CD8-positive, alpha-beta memory T cell (primary cell): ENCODE results near the gene TCF25. TPM values are rescaled to one million over a fixed set of nuclear protein-coding genes. Genes with fewer than 3 reads are reported as not detected.

Experiments used
- CTCF ChIA-PET: fragments of 350-600 bp; sonication (Branson Sonifier 250); formaldehyde crosslinking; loops from one replicate; lab custom pipeline; 2021; ENCODE audit warnings: antibody characterized with exemption; lab: Charles Lee
- POLR2A ChIA-PET: fragments of 350-600 bp; sonication (Branson Sonifier 250); formaldehyde crosslinking; loops from one replicate; lab custom pipeline; 2021; ENCODE audit warnings: antibody characterized with exemption; lab: Charles Lee
- DNase-seq, 5 donors: peaks; one replicate each; pipeline versions ENCODE4 v3.0.0 to v3.0.0-alpha.2; 2020 to 2022; ENCODE audit warnings: mixed read lengths in 1 of 5
- H3K27ac ChIP-seq: one replicate; pipeline ENCODE4 v1.7.0; 2013; ENCODE audit warnings: low read depth, mild to moderate bottlenecking, low read length, moderate library complexity
- H3K27me3 ChIP-seq: 2 replicates; pipeline ENCODE4 v1.7.0; 2013; ENCODE audit warnings: low read length, mild to moderate bottlenecking; ENCODE audit not compliant: insufficient read depth, poor library complexity, severe bottlenecking
- H3K36me3 ChIP-seq: 2 replicates; pipeline ENCODE4 v1.7.0; 2013; ENCODE audit warnings: mild to moderate bottlenecking, low read length, moderate library complexity; ENCODE audit not compliant: insufficient read depth
- H3K4me1 ChIP-seq: 2 replicates; pipeline ENCODE4 v1.7.0; 2013; ENCODE audit warnings: mild to moderate bottlenecking, low read length, moderate library complexity; ENCODE audit not compliant: insufficient read depth
- H3K4me3 ChIP-seq: 2 replicates; pipeline ENCODE4 v1.7.0; 2013; ENCODE audit warnings: mild to moderate bottlenecking, low read length
- H3K9me3 ChIP-seq: 2 replicates; pipeline ENCODE4 v1.7.0; 2013; ENCODE audit warnings: mild to moderate bottlenecking, low read length
- H3K27ac Mint-ChIP-seq, 8 donors: one replicate each; pipeline ENCODE4 v1.8.0; 2020 to 2021; ENCODE audit warnings: mixed read lengths in 8 of 8, mild to moderate bottlenecking in 6 of 8, inconsistent platforms in 3 of 8, moderate library complexity in 3 of 8
- H3K27me3 Mint-ChIP-seq, 2 donors: one replicate each; pipeline ENCODE4 v1.8.0; 2020 to 2021; ENCODE audit warnings: mixed read lengths in 2 of 2, mild to moderate bottlenecking in 1 of 2, moderate library complexity in 1 of 2
- H3K36me3 Mint-ChIP-seq, 3 donors: one replicate each; pipeline ENCODE4 v1.8.0; 2020 to 2021; ENCODE audit warnings: mixed read lengths in 3 of 3, inconsistent platforms in 1 of 3, mild to moderate bottlenecking in 1 of 3
- H3K4me1 Mint-ChIP-seq, 3 donors: one replicate each; pipeline ENCODE4 v1.8.0; 2020 to 2021; ENCODE audit warnings: mixed read lengths in 3 of 3, inconsistent platforms in 1 of 3, mild to moderate bottlenecking in 1 of 3
- H3K4me3 Mint-ChIP-seq, 7 donors: one replicate each; pipeline ENCODE4 v1.8.0; 2020 to 2021; ENCODE audit warnings: mixed read lengths in 7 of 7, mild to moderate bottlenecking in 6 of 7, moderate library complexity in 4 of 7, inconsistent platforms in 2 of 7
- H3K9me3 Mint-ChIP-seq, 5 donors: one replicate each; pipeline ENCODE4 v1.8.0; 2020 to 2022; ENCODE audit warnings: mixed read lengths in 5 of 5, mild to moderate bottlenecking in 3 of 5, moderate library complexity in 2 of 5, inconsistent platforms in 1 of 5
- polyA plus RNA-seq: library from polyadenylated mRNA; unstranded; fragments of 300-500 nt; fragmentation: Illumina TruSeq; gene quantifications from one replicate; pipeline ENCODE4 v1.2.3, GENCODE V29; 2021
- total RNA-seq, 2 experiments: library from RNA; stranded (reverse); gene quantifications; one replicate each; pipeline ENCODE4 v1.2.3, GENCODE V29; 2021

Gene TCF25
- total and polyA plus RNA-seq, 3 experiments from 2014 or later = 121 to 155 (median 154) TPM

DNA sequence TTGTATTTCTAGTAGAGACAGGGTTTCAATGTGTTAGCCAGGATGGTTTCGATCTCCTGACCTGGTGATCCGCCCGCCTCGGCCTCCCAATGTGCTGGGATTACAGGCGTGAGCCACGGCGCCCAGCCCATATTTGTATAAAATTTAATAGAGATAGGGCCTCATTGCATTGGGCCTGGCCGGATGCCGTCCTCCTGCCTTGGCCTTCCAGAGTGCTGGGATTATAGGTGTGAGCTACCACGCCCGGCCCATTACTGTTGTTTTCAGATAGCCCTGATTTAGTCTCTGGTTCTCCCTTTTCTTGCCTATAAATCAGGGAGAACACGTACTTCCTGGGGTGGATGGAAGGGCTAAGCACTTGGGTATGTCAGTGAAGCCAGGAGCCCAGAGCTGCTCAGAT is 78.7 kb downstream of the TCF25 start:
- no peaks in the 10 kb centered on the region for H3K9me3 ChIP-seq
- ChIA-PET POLR2A (no interaction called here), CTCF (no interaction called here)
- no peak overlapping the region for H3K4me3 Mint-ChIP-seq
- H3K9me3 Mint-ChIP-seq = no peaks in the 10 kb centered on the region
- peaks cover 5 to 8% of the 10 kb centered on the region in 2 donors for H3K27me3 Mint-ChIP-seq
- peaks cover 8 to 17% (median 13%) of the 10 kb centered on the region in 3 donors for H3K4me1 Mint-ChIP-seq
- H3K36me3 Mint-ChIP-seq = peaks cover 0 to 14% (median 3%) of the 10 kb centered on the region in 3 donors
- no peak for DNase-seq
- no peak overlapping the region for H3K27ac Mint-ChIP-seq
- H3K4me3 ChIP-seq = no peak overlapping the region
- no peaks in the 10 kb centered on the region for H3K27me3 ChIP-seq
- H3K27ac ChIP-seq = no peak overlapping the region
- no peaks in the 10 kb centered on the region for H3K36me3 ChIP-seq
- H3K4me1 ChIP-seq = peaks cover 14% of the 10 kb centered on the region

DNA sequence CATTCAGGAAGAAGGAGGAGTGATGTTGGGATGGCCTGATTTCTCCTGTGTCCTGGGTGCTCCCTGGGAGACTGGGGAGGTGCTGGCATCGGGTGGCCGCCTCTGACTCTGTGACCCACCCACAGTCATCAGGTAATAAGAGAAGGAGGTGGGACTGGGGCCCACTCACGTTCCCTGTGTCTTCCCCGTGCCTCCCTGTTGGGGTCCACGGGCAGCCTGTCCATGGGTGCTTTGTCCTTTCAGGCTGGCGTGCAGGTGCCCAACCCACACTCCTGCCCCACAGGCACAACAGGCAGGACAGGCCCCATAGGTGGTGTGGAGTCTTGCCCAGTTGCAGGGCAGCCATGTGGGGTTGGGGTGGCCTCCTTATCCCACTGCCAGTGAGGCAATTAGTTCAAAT is 79.2 kb downstream of the TCF25 start:
- POLR2A ChIA-PET = no interaction called here
- H3K4me1 ChIP-seq = peaks cover 13% of the 10 kb centered on the region

DNA sequence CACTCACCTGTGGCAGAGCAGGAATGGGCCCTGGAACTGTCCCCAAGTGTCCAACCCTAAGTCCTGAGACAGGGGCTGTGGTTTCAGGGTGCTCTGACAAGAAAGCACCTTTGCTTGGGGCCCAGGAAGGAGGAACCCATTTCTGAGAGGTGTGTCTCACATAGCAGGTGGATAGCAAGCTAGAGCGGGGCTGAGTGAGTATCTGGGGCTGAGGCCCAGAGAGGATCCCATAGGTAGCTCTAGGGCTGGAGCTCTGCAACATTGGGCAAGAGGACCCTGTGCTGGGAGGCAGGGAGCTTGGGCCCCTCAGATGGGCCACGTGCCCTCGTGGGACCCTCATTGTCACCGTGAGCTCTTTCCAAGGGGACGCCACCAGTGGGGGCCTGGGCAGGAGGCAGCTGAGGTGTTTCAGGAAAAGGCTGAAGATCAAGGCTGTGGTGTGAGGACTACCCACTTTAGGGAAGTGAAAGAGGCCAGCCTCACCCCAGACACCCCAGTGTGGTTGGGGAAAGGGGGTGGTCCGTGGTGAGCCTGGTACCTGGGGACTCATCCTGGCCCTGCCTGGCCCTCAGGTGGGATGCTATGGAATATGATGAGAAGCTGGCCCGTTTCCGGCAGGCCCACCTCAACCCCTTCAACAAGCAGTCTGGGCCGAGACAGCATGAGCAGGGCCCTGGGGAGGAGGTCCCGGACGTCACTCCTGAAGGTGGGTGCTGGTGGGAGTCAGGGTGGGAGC is 80.4 kb downstream of the TCF25 start:
- Mint-ChIP-seq H3K4me1 (peaks cover 6 to 9% (median 8%) of the 10 kb centered on the region in 3 donors), H3K9me3 (no peaks in the 10 kb centered on the region), H3K27ac (peak overlapping the region in 1 of 8 donors; percentile 65), H3K36me3 (peaks cover 0 to 32% (median 7%) of the 10 kb centered on the region in 3 donors), H3K27me3 (no peaks in the 10 kb centered on the region), H3K4me3 (no peak overlapping the region)
- Histone ChIP-seq H3K27me3 (no peaks in the 10 kb centered on the region), H3K4me3 (no peak overlapping the region), H3K36me3 (peaks cover under 1% of the 10 kb centered on the region), H3K9me3 (no peaks in the 10 kb centered on the region), H3K27ac (no peak overlapping the region), H3K4me1 (peaks cover 9% of the 10 kb centered on the region)
- CTCF ChIA-PET = no interaction called here
- POLR2A ChIA-PET = no interaction called here
- no peak for DNase-seq

More for the DNA sequence above, 79.2 kb downstream of the TCF25 start:
- Mint-ChIP-seq H3K27me3 (peaks cover 0 to 5% of the 10 kb centered on the region in 2 donors), H3K4me1 (peaks cover 8 to 14% (median 11%) of the 10 kb centered on the region in 3 donors), H3K27ac (peak overlapping the region in 2 of 8 donors; percentile 22 to 43), H3K9me3 (no peaks in the 10 kb centered on the region), H3K4me3 (no peak overlapping the region), H3K36me3 (peaks cover 0 to 19% (median 3%) of the 10 kb centered on the region in 3 donors)
- Histone ChIP-seq H3K4me3 (no peak overlapping the region), H3K27me3 (no peaks in the 10 kb centered on the region), H3K36me3 (no peaks in the 10 kb centered on the region), H3K27ac (no peak overlapping the region), H3K9me3 (no peaks in the 10 kb centered on the region)
- DNase-seq = no peak
- CTCF ChIA-PET = no interaction called here

DNA sequence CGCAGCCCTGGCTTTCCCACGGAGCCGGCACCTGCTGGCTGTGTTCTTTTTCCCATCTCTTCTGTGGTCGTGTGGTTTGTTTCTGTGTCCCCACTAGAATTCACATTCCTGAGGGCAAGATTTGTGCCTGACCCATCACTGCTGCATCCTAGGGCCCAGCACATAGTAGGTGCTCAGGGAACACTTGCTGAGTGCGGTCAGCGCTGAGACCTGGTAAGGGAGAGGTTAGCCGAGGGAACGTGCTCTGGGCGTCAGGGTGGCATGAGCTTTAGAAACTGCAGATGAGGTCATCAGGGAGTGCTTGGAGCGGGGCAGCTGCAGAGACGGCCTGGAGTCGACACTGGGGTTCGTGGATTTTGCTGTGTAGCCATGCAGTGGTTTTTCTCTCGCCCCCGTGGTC is 81.1 kb downstream of the TCF25 start:
- no peak overlapping the region for H3K4me3 ChIP-seq
- peak overlapping the region in 1 of 7 donors; percentile 56 for H3K4me3 Mint-ChIP-seq
- peaks cover 6 to 8% (median 8%) of the 10 kb centered on the region in 3 donors for H3K4me1 Mint-ChIP-seq
- H3K9me3 Mint-ChIP-seq = no peaks in the 10 kb centered on the region
- POLR2A ChIA-PET = no interaction called here
- DNase-seq = no peak
- H3K27ac ChIP-seq = no peak overlapping the region
- H3K27ac Mint-ChIP-seq = no peak overlapping the region
- no peaks in the 10 kb centered on the region for H3K27me3 Mint-ChIP-seq
- H3K36me3 Mint-ChIP-seq = peaks cover 0 to 37% (median 10%) of the 10 kb centered on the region in 3 donors
- peaks cover 5% of the 10 kb centered on the region for H3K4me1 ChIP-seq
- H3K9me3 ChIP-seq = no peaks in the 10 kb centered on the region
- H3K36me3 ChIP-seq = peaks cover 5% of the 10 kb centered on the region
- H3K27me3 ChIP-seq = no peaks in the 10 kb centered on the region
- CTCF ChIA-PET = no interaction called here

DNA sequence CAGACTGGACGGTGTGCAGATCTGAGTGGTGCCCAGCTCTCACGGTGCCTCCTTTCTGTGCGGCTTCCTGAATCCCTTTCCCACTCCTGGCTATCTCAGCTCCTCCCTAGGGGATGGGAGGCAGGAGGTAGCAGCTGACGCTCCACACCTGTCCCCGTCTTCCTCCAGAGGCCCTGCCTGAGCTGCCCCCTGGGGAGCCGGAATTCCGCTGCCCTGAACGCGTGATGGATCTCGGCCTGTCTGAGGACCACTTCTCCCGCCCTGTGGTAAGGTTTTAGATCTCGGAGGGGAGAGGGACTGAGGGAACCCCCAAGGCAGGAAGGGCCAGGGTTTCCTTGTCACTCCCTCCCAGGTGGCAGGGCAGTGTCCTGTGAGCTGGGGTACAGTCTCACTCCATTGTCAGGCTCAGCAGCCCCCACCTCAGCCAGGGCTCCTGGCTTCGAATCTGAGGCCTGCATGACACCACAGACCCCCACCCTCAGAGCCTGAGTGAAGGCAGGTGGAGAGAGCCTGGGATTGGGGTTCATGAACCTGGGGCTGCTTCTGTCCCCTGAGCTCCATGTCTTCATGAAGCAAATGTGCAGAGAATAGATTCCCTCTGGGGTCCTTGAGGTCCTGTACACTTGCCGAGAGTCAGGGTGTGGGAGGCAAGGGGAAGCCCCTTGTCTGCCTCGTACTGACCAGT is 81.8 kb downstream of the TCF25 start:
- CTCF ChIA-PET = no interaction called here
- no peak for DNase-seq
- POLR2A ChIA-PET = interaction anchor here (0.6 kb wide), 1 partner anchor 30 kb away, joined by 3 read pairs; no protein-coding TSS in a partner anchor
- no peaks in the 10 kb centered on the region for H3K4me1 ChIP-seq
- H3K4me1 Mint-ChIP-seq = peaks cover under 1 to 2% (median 1%) of the 10 kb centered on the region in 3 donors
- H3K27ac ChIP-seq = no peak overlapping the region
- H3K36me3 ChIP-seq = peaks cover 5% of the 10 kb centered on the region
- H3K4me3 ChIP-seq = no peak overlapping the region
- H3K27me3 ChIP-seq = no peaks in the 10 kb centered on the region
- peak overlapping the region in 1 of 7 donors; percentile 56 for H3K4me3 Mint-ChIP-seq
- no peaks in the 10 kb centered on the region for H3K9me3 ChIP-seq
- H3K9me3 Mint-ChIP-seq = no peaks in the 10 kb centered on the region
- H3K27me3 Mint-ChIP-seq = no peaks in the 10 kb centered on the region
- peaks cover 0 to 42% (median 10%) of the 10 kb centered on the region in 3 donors for H3K36me3 Mint-ChIP-seq
- H3K27ac Mint-ChIP-seq = peak overlapping the region in 1 of 8 donors; percentile 26

DNA sequence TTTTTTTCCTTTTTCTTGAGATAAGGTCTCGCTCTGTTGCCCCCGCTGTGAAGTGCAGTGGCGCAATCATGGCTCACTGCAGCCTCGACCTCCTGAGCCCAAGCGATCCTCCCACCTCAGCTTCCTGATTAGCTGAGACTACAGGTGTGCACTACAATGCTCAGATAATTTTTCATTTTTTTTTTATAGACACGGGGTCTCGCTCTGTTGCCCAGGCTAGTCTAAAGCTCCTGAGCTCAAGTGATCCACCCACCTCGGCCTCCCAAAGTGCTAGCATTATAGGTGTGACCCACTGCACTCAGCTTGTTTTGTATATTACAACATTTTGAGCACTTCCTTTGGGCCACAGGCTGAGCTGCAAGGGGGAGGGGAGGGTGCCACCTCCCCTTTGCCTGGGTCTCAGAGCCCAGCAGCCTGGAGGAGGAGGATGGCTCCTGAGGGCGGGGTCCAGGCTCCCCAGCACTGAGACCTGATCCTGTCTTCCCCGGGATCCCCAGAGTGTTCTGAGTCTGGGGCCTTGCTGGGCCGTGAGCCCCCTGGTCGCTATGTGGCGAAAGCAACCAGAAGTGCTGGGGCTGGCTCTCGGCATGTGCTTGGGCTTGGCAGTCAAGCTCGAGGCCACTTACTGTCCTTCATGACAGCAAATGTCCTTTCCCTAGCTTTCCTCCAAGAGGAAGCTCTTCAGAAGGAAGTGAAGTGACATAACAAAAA is 83.3 kb downstream of the TCF25 start:
- Mint-ChIP-seq H3K36me3 (peaks cover 0 to 55% (median 10%) of the 10 kb centered on the region in 3 donors), H3K4me3 (no peak overlapping the region), H3K27me3 (no peaks in the 10 kb centered on the region), H3K4me1 (no peaks in the 10 kb centered on the region), H3K9me3 (no peaks in the 10 kb centered on the region), H3K27ac (no peak overlapping the region)
- POLR2A ChIA-PET = no interaction called here
- no peaks in the 10 kb centered on the region for H3K27me3 ChIP-seq
- no peak overlapping the region for H3K4me3 ChIP-seq
- no peaks in the 10 kb centered on the region for H3K4me1 ChIP-seq
- CTCF ChIA-PET = no interaction called here
- H3K9me3 ChIP-seq = no peaks in the 10 kb centered on the region
- no peak for DNase-seq
- H3K36me3 ChIP-seq = peaks cover 5% of the 10 kb centered on the region
- no peak overlapping the region for H3K27ac ChIP-seq

DNA sequence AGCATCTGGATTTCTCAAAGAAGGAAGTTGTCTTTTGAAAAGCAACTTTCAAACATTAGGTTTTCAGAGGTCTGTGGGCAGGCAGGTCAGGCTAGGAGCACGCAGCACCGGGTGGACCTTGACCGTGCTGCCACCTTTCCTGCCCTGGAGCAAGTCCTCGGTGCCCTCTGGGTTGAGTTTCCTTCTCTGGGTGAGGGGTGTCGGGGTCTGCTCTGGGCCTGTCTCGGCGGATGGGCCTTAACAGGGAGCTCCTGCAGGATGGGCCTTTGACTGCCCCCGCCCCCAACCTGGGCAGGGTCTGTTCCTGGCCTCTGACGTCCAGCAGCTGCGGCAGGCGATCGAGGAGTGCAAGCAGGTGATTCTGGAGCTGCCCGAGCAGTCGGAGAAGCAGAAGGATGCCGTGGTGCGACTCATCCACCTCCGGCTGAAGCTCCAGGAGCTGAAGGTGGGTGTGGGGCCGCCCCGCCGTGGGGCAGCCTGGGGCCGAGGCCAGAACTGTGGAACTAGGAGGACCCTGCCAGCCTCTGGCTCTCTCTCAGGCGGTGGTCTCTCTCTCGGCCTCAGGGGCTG is 83.9 kb downstream of the TCF25 start:
- H3K4me1 Mint-ChIP-seq = no peaks in the 10 kb centered on the region
- peaks cover 5% of the 10 kb centered on the region for H3K36me3 ChIP-seq
- H3K4me1 ChIP-seq = no peaks in the 10 kb centered on the region
- no peak for DNase-seq
- H3K27ac Mint-ChIP-seq = no peak overlapping the region
- no peaks in the 10 kb centered on the region for H3K27me3 Mint-ChIP-seq
- H3K4me3 ChIP-seq = no peak overlapping the region
- H3K9me3 Mint-ChIP-seq = no peaks in the 10 kb centered on the region
- no peak overlapping the region for H3K27ac ChIP-seq
- H3K27me3 ChIP-seq = no peaks in the 10 kb centered on the region
- POLR2A ChIA-PET = no interaction called here
- H3K36me3 Mint-ChIP-seq = peaks cover 0 to 55% (median 10%) of the 10 kb centered on the region in 3 donors
- CTCF ChIA-PET = no interaction called here
- no peaks in the 10 kb centered on the region for H3K9me3 ChIP-seq
- no peak overlapping the region for H3K4me3 Mint-ChIP-seq
